Left hindlimb (tissue), 1 donor: ENCODE measurements around the gene PLB1.

Experiments
- DNase-seq: peaks from one replicate; pipeline ENCODE4 v3.0.0-alpha.2; 2018

The PLB1 gene, protein sequence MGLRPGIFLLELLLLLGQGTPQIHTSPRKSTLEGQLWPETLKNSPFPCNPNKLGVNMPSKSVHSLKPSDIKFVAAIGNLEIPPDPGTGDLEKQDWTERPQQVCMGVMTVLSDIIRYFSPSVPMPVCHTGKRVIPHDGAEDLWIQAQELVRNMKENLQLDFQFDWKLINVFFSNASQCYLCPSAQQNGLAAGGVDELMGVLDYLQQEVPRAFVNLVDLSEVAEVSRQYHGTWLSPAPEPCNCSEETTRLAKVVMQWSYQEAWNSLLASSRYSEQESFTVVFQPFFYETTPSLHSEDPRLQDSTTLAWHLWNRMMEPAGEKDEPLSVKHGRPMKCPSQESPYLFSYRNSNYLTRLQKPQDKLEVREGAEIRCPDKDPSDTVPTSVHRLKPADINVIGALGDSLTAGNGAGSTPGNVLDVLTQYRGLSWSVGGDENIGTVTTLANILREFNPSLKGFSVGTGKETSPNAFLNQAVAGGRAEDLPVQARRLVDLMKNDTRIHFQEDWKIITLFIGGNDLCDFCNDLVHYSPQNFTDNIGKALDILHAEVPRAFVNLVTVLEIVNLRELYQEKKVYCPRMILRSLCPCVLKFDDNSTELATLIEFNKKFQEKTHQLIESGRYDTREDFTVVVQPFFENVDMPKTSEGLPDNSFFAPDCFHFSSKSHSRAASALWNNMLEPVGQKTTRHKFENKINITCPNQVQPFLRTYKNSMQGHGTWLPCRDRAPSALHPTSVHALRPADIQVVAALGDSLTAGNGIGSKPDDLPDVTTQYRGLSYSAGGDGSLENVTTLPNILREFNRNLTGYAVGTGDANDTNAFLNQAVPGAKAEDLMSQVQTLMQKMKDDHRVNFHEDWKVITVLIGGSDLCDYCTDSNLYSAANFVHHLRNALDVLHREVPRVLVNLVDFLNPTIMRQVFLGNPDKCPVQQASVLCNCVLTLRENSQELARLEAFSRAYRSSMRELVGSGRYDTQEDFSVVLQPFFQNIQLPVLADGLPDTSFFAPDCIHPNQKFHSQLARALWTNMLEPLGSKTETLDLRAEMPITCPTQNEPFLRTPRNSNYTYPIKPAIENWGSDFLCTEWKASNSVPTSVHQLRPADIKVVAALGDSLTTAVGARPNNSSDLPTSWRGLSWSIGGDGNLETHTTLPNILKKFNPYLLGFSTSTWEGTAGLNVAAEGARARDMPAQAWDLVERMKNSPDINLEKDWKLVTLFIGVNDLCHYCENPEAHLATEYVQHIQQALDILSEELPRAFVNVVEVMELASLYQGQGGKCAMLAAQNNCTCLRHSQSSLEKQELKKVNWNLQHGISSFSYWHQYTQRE (N-terminal part only)

DNA sequence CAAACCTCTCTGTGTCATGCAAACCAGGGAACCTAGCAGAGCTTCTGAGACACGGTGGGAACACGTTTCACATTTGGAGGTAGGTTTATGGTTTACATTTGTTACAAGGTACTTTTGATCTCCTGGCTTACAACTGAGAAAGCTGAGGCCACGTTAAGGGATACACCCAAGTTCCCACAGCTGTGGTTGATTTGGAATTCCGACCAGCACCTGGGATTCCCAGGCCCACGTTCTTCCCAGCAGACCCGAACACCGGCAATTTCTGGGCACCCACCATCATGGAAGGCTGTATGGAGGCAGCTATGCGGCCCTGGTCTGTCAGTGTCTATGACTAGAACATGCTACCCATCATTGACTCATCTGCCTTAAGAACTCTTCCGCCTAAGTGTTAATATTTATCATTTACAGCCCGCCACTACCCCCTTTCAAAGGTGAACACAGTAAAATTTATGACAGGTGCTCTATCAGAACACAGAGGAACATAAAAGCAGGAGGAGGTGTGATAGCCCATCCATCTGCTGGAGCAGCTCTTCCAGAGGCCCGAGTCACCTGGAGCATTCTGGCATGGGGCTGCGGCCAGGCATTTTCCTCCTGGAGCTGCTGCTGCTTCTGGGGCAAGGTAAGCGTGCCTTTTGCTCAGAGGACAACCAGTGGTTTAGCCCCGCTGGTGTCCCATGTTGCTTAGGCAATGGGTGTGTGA lies at the start of gene PLB1:
Gene PLB1, plus strand, starts transcription at position 510 of the 700 bp plus-strand sequence. Its CDS starts 55 bp downstream, at position 565.
- no peak for DNase-seq

DNA sequence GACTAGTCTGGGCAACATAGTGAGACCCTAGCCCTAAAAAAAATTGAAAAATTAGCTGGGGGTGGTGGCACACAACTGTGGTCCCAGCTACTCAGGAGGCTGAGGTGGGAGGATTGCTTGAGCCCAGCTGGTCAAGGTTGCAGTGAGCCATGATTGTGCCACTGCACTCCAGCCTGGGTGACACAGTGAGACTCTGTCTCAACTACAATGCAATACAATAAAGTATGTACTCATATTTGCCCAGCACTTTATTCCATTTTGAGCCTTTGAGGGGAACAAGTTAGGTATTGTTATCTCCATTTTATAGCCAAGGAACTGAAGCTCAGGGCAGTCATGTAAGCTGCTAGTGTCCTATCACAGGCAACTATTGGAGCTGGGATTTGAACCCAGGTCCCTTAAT lies 49.3 kb upstream of the PLB1 start:
- DNase-seq, result no peak

DNA sequence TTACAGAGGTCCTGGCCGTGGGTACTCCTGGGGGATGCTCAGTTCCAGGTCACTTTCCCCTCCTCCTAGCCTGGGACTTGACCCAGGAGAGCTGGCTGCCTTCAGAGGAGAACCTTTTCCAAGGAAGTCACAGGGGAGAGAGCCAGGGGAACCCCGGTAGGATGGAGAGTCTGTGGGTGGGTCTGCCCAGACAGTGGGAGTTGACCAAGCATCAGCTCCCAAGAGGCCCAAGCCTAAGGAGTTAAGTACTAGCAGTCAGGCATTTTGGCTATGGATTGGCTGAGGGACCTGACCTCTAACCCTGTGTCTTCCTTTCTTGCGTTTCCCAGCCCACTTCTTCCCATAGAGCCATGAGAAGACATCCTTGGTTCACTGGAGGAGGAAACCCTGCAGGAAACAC lies 48.8 kb upstream of the PLB1 start:
- DNase-seq, result no peak

DNA sequence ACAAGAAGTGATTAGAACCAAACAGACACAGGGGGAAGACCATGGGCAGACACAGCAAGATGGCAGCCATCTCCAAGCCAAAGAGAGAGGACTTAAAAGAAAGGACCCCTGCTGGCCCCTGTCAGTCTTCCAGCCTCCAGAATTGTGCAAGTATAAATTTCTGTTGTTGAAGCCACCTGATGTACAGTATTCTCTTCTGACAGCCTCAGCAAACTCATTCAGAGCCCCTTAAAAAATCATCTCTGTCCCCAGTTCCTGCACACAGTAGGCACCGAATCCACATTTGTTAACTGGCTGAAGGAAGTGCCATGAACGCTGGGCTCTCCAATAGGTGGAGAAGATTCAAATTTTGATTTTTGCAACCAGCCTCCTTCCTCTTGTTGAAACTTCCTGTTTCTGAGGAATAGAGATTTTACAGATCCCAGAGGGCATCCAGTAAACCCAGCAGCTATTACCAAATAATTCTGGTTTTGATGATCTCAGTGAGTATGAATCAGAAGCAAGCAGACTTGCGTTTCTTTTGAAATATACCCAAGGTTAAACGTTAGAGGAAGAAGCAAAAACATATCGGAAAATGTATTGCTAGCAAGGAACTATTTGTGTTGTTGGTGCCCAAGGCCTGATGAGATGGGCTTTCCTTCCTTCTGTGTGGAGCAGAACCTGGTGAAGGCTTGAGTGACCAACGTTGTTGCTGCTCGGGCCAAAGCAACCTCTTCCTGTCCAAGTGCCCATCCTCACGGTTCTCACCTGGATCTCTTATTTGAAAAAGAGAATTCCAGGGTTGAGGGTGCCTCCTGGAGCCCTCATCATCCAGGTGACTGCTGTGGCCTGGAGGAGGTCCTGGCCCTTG lies 47.7 kb upstream of the PLB1 start:
- DNase-seq, result no peak

DNA sequence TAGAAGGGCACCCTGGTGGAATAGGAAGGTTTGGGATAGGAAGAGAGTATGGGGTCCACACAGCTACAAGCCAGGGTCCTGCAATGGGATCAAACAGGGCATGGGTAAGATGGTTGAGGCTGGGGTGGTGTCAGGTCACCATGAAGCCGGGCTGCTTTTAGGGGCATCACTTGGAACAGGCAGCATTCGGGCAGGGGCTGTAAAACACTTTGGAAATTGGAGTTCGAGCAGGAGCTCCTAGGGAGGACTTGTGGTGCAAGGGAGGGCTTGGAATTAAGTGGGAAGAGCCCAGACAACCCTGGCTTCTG lies 47.1 kb upstream of the PLB1 start:
- no peak for DNase-seq

DNA sequence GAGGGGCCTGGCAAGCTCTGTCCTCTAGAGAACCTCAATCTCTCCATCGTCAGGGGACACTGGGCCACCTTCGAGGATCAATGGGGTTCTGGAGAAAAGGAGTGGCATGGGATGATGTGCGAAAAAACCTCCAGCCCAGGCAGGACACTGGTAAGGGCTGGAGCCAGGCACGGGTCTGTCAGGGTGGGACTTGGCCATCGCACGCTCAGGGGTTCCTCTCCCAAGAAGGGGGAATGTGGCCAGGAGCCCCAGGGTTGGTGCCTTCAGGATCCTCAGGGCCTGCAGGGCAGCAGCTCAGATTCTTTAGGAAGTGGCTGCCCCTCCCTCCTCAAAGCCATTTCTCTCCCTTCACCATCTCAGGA lies 46.8 kb upstream of the PLB1 start:
- no peak for DNase-seq

DNA sequence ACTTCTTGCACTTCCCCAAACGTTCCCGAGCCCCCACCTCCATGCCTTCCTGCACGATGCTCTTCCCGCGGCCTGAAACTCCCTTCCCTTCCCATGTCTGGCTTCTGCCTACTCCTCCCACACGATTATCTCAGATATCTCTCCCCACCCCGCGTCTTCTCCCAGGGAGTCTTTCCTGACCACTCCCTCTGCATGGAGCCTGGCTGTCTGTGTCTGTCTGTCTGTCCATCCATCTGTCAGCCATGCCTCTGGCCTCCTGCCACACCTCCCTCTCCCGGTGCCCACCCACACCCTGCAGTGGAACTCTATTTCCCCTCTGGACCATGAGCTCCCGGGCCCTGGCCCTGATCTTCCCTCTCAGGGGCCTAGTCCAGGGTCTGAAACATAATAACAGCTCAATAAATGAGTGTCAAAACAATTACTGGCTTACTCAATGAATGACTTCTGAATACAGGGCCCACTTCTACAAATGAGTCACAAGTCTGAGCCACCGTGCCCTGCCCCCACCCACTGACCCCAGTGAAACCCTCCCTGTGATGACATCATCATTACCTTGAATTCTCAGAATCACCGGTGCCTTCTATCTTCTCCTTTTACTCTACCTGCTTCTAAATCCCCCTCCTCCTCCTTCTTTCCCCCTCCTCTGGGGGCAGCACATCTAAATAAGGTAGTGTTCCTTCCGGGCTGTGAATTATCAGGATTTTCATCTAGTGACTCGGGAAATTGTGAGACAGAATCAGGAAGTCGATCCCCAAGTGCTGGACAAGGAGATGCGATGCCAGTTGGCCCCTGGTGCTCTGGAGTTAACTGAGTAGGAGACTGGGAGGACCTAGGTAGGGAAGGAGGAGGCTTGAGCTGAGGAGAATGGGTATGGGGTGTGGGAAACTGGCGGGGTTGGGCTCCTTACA lies 46.1 kb upstream of the PLB1 start:
- no peak for DNase-seq

DNA sequence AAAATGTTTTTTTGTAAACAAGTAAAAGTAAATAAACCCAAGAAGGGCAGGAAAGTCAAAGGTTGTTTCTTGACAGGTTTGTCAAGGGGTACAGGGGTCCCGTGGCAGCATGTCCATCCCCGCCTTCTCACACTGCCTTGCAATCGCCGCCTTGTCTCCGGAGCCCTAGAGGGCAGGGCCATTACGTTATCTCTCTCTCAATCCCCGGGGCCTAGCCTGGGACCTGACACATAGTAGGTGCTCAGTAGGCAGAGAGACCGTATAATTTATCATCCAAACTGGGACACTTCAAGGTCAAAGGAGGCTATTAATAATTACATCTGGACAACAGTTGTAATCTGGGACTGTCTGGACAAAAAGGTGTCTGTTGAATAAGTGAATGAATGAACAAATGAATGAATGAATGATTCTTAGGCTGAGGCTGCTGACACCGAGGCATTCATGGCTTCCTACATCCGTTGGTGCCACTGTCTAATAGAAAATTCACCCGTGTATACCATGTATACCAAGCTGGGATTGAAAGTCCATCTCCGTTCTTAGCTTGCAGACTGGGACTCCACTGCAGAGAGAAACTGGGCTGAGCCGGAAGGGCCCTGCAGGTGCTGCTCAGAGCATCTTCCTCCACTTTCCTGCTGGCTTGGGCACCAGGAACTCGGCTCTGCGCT lies 44.8 kb upstream of the PLB1 start:
- no peak for DNase-seq

DNA sequence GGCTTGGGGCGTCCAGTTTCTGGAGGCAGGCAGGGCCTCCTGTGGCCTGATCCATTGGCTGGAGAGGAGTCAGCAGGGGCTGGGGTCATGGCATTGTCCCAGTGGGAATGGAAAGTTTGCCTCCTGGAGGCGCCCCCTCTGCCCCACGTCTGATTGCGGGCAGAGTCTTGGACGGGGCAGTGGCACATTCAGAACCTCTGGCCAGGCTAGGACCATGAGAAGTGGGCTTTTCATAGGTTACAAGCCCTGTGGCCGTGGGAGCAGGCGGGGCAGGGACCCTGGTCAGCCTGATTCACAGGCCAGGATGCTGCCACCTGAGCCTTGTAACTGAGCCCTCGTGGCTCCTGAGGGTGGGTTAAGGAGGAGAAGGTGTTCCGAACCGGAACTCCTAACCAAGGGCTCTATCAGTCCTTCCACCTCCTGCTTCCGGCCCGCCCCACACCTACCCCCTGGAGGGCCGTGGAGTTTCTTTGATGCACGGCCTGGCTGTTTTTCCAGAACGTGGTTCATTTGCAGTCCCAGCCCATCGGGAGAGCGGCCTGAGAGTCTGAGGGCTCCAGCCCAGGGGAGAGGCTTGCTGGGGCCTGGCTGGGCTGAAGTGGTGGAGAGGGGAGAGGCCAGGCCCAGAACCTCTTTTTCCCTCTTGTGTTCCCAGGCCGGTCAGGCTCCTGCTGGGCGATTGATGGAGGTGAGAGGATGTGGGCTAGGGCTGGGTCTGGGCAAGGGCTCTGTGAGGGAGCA lies 43.9 kb upstream of the PLB1 start:
- no peak for DNase-seq

DNA sequence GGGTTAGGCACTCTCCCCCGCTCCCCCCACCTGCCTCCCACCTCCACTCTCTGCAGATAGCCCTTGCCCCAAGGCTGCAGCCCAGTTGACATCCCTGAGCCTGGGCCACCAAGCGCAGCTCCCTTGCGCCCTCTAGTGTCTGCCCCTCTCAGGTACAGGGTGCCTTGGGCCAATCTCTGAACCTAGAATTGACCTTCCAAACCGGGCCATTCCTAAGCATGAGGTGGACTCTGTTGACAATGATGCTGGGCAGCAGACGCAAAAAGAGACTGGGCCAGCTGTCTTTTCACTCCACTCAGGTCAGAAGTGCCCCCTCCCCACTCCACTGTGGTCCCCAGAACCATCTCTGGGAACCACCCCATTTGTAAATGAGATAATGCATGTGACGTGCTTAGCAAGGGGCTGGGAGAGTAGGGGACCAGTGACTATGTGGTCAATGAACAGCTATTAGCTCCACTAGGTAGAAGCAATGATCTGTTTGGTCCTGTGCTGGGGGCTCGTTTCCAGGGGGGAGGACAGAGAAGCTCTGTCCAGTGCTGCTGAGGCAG lies 43.3 kb upstream of the PLB1 start:
- no peak for DNase-seq

DNA sequence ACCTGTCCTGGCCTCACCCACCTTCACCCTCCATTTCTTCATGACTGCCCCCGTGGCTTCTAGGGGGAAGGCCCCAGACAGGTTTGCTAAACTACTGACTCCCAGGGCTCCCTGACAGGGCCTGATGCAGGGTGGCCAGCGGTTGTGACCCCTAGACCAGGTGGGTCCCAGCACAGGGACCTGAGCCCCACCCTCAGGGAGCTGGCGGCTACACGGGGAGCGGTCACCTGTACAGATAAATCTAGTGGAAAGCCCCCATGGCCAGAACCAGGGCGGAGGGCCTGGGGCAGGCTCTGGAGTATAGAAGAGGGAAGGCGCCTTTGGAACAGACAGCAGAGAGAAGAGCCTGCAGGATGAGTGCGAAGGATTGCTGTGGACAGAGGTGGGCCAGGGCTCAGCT lies 42.5 kb upstream of the PLB1 start:
- DNase-seq, result no peak

DNA sequence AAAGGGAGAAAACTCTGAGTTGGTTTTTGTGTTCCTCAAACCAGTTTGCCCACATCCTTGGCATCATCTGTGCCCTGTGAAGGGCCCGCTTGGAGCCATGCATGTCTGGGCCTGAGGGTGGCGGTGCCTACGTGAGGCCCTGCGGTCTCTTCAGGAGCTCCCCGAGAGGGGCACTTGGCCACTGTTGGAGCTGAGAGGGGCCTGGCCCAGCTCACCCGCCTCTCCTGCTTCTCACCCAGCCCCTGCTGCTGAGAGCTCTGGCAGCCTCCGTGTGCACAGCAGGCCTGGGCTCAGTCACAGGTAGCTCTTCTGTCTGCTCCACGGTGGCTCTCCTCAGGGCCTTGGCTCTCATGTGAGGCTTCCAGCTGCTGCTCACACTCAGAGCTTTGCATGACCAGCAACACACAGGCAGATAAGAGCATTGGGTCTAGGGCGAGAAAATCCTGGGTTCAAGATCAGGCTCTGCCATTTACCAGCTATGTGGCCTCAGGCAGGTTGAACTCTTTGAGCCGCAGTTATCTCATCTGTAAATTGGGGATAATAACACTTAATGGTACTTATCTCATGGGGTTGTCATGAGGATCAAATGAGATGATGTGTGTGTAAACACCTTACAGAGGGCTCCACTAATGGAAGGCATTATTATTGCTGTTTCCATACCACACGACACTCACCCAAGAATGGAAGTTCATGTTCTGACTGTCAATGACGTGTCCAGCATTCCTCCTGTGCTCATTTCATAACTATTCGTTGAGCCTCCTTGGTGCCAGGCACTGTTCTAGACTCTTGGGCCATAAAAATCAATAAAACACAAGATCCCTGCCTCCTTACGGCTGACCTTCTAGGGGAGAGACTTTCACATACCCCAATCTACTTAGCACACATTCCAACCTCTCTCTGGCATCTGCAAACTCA lies 41.6 kb upstream of the PLB1 start:
- DNase-seq, result no peak

DNA sequence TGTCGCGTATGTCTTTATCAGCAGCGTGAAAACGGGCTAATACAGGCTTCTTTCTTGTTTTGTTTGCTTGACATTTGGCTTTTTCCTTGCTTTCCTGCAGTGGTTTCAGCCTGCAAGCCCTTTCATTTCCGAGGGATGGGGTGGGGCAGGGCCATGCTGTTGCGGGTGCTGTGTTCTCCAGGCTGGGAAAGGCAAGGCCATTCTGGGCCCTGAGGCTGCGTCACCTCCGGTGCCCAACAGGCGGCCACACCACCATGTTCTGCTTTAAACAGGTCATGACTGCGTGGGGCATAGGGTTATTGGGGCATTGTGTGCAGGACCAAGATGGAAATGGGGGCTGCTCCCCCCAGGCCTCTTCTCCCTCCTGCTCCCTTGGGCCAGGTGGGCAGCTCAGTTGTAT lies 38.6 kb upstream of the PLB1 start:
- DNase-seq, result no peak

DNA sequence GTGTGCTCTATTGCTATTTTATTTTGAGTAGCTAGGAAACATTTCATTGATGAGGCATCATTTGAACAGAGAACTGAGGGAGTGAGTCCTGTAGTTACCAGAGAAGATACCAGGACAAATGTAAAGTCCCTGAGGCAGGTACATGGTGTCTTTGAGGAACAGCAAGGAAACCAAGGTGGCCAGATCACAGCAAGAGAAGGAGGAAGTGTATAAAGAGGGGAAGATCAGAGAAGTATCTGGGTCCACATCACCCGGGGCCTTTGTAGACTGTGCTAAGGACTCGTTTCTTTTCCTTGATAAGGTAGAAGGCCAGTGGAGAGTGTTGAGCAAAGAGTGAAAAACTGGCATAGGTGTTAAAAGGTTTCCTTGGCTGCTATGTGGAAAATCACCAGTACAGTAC lies 34.8 kb upstream of the PLB1 start:
- no peak for DNase-seq

DNA sequence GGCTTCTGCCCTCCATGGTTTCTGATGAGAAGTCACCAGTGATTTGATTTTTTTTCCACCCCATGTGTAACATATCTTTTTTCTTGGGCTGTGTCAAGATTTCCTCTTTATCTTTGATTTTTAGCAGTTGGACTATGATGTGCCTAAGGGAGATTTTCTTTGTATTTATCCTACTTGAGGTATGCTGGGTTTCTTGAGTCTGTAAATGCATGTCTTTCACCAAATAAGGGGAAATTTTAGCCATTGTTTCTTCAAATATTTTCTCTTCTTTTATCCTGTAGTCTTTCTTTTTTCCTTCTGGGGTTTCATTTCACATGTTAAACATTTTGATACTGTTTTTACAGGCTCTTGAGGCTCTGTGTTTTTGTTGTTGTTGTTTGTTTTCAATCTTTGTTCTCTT lies 33.7 kb upstream of the PLB1 start:
- DNase-seq, result no peak

DNA sequence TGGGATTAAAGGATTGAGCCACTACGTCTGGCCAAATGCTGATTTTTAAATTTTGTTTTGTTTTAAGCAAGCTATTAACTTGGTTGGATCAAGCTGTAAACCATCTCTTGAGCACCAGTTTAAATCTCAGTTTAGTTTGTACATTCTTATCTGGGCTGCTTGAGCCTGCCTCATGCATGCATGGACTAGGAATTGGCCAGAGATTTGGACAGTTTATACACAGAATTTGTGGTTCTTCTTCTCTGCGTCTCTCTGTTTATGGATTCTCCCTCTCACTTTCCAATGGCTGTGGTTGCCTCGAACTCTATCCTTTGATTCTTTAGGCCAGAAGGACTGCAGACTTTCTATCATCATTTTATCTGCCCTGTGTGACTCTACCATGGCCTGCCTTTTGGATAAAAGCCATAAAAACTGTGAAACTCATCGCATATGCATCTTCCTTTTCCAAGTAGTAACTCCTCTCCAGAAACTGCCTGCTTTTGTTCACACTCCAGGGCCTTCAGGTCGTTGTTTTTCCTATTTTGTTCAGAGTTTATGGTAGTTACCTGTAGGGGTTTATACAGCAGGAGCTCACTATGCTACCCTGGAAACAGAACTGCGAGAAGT lies 32.5 kb upstream of the PLB1 start:
- DNase-seq, result no peak

DNA sequence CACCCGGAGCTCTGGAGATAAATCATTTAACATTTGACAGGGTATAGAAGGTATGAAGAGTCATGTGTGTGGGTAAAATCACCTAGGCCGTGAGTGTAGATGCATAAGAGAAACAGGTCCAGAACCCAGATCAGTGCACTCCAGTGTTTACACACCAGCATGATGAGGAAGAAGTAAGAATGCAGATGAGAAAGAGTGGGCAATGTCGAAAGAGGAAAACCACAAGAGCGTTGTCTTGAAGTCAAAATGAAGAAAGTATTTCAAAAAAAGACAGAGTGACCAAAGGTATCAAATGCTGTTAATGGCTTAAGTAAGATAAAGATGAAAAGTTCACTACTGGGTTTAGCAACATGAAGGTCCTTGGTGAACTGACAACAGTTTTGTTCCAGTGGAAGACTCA lies 32.0 kb upstream of the PLB1 start:
- DNase-seq, result no peak
